DMS79 (cell line): Measurements from ENCODE around the gene C20orf173.
"Not testable (repeated sequence)": the region's sequence is repeated elsewhere in the genome, so short reads cannot be mapped to it uniquely, and the experiment has no call there.

Source experiments
- DNase-seq: peaks from one replicate; lab custom pipeline; 2025; lab: John Stamatoyannopoulos, UW

C20orf173 gene, protein sequence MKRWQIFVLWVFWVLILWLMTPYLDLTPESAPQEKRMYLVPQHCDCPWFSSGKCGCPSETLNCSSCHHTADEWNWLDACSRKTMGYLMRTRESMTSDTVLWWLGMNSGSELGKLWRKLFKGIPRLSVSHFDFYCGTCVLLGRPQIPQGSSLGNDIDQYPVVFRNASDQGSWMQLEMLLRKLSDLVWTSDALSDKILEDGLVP

DNA sequence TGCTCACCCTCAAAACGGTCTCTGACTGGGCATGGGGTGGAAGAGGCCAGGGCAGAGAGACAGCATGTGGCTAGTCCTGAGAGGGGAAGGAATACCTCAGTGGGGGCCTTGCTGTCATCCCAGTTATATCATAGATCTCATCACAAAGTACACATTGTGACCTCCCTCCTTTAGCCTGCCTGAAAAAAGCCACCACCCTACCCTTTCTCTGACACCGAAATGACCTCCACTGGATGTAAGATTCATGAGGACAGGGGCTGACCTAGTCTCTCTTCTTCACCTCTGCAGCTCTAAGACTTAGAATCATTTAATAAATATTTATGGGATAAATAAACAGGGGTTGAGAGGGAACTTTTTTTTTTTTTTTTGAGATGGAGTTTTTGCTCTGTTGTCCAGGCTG is at the start of gene C20orf173:
Gene C20orf173, minus strand, starts transcription at position 101 of the 400 bp plus-strand sequence. CDS start 279 bp downstream, outside the sequence.
- DNase-seq: no peak

DNA sequence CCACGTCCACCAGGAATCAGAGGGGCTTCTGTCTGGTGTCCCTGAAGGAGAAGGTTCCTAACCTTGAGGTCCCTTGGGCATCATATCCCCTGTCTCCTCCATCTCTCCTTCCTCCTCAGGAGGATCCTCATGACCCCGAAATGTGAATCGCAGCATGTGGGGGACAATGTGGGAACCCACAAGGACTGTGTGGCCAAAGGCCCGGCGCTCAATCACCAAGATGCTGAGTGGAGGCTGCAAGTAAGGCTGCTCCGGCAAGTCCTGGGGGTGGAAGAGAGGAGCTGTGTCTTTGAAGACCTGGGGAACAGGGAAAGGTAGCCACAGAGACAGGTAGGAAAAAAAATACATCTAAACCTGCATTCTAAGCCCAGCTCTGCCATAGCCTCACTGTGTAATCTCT is 49.7 kb upstream of the C20orf173 start:
- DNase-seq: no peak

DNA sequence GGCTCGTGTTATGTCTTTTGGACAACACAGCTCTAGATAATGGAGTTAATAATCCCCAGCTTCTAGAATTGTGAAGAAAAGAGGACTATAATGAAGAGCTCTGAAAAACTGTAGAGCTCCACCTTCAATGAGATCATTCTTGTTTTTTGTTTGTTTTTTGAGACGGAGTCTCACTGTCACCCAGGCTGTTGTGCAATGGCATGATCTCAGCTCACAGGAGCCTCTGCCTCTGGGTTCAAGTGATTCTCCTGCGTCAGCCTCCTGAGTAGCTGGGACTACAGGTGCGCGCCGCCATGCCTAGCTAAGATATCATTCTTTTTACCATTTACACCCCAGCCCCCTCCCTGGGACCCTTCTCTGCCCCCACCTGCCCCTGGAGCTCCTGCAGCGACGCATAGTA is 49.0 kb upstream of the C20orf173 start:
- DNase-seq: no peak

DNA sequence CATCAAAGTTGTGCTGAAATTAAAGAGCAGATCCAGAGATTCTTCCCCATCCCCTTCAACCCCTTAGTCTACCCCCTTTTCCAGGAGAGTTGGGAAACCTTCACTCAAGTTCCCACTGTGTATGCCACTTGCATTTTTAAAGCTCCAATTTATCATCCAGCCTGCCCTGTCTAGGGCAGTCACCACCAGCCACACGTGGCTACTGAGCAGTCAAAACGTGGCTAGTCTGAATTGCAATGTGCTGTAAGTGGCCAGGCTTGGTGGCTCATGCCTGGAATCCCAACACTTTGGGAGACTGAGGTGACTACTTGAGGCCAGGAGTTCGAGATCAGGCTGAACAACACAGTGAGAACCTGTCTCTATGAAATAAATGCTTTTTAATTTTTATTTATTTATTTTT is 47.4 kb upstream of the C20orf173 start:
- no peak for DNase-seq

DNA sequence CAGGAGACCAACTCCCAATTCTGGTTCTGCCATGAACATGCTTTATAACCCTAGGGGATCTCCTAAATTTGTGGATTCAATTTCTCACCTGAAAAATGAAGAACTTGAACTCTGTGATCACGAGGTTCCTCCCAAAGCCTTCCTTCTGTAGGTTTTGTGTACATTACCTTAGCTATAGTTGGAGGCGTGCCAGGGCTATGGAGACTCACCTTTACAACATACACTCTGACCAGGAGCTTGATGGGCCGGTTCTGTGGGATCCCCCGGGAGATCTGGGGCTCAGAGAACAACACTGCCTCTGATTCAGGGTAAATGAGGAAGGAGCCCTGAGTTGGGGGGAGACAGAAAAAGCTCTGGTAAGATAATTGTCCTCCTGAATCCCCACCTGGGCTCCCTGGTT is 46.5 kb upstream of the C20orf173 start:
- no peak for DNase-seq

DNA sequence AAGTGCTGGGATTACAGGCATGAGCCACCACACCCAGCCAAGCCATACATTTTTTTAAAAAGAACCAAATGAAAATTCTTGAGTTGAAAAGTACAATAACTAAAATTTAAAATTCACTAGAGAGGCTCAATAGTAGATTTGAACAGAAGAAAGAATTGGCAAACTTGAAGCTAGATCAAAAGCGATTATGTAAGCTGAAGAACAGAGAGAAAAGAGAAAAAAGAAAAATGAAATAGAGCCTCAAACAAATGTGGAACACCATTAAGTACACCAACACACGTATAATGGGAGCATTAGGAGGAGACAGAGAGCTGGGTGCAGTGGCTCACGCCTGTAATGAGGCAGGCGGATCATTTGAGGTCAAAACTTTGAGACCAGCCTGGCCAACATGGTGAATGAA is 43.4 kb upstream of the C20orf173 start:
- DNase-seq: no peak

DNA sequence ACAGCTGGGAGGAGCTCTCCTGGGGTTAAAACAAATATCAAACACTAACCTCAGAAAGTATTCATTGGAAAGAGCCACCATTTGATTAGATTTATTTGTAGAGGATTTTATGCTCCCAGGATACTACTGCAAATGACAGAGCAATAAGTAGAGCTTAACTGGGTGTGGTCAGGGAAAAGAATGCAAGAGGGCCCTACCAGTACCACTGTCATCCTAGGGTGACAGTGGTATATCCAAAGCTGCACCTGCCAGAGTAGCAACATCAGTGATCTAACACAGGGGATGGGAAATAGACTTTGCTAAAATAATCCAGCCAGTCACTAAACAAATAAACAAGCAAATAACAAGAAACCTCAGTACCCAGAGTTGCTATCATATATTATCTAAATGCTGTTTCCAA is 42.1 kb upstream of the C20orf173 start:
- no peak for DNase-seq

DNA sequence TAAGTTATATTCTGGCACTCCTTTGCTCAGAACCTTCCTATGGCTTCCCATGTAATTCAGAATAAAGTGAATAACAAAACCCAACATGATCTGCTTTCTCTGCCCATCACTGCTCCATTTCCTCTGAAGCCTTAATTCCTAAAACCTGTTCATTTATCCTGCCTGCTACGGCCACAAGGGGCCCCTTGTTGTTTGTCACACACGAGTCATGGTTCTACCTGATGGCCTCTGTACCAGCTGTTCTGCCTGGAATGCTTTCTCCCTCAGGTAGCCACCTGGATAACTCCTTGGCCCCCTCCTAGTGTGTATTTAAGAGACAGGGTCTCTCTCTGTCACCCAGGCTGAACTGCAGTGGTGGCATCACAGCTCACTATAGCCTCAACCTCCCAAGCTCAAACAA is 39.2 kb upstream of the C20orf173 start:
- DNase-seq: no peak

DNA sequence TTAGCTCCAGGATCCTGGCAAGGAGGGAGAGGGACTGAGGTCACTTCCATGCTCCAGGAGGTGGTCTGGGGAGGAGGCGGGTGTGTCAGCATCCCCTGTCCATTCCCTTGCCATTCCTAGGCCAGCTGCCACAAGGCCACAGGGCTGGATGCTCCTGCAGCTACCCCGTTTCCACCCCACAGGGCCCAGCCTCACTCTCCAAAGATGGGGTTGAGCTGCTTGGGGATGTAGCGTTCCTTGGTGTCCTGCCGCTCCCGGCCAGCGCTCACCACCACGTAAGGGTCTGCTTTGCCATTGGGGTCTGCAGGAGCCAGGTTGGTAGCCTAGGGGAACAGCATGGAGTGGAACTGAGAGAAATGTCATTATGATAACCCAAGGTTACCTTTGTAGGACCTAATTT is 35.5 kb upstream of the C20orf173 start:
- DNase-seq: no peak

DNA sequence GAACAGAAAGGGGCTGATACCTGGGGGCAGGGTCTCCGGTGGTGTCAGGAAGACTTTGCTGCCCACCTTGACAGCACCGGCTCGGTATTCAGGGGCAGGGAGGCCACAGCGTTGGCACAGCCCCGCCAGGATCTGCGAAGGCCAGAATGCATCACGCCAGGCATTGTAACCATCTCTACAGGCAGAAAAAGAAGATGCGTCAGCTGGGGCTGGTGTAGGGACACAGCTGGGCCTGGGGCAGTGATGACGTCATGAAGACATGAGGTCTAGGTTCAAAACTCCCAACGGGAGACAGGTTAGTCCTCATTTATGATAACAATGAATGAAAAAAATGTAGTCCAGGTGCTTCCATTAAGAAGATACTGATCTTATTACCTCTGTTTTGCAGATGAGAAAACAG is 34.4 kb upstream of the C20orf173 start:
- DNase-seq: no peak

DNA sequence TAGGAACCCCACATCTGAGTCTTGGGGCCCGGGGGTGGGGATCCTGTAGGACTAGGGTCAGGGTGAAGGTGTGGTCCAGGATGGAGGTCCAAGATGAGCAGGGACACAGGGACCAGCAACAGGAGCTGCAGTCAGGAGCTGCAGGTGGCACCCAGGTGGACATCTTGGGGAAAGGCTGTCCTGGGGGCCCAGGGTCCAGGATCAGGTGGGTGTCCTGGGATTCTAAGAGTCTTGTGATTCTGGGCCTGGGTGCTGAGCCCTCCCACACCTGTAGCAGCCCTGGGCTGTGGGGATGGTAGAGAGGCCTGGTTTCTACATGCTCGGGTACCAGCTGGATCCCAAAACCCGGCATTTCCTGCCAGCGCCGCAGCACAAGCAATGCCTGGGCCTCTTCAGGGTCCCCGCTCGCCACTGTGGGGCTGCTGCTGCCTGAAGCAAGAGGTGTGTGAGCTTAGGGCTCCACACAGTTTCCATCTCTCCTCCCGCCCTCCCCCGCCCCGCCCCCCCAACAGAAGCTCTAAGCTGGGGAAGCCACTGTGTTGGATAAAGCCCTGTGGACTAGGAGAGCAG is 33.2 kb upstream of the C20orf173 start:
- DNase-seq: no peak

DNA sequence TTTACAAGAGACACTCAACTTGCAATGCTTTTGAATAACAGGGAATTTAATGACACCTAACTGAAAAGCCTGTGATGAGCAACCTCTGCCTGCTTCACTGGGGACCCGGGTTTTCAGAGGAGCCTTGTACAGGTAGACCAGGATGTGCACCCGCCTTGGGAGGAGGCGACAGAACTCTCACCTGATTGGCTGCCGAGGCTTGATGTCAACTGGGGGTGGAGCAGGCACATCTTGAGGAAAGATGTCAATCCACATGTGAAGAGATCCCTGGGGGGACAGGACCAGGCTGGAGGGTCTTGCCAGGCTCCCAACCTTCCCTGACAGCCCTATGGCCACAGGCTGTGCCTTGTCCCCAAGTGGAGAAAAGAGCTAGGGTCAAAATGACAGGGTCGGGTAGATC is 32.2 kb upstream of the C20orf173 start:
- no peak for DNase-seq

DNA sequence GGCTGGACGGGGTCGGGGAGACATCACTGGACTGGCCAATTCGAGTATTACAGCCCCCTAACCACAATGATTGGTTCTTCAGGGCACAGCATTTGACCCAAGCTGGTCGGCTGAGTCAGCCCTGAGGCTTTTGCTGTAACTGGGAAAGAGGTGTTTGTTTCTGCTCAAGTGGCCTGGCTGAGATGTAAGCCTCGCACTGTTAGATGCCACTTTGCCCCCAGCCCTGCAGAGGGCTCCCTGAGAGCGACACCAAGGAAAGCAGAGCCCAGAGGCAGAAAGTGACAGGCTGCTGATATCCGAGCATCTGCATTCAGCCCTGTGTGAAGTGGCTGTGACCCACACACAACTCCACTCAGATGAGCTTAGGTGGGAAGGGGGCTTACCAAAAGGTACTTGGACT is 31.8 kb upstream of the C20orf173 start:
- peak; percentile 63 for DNase-seq

DNA sequence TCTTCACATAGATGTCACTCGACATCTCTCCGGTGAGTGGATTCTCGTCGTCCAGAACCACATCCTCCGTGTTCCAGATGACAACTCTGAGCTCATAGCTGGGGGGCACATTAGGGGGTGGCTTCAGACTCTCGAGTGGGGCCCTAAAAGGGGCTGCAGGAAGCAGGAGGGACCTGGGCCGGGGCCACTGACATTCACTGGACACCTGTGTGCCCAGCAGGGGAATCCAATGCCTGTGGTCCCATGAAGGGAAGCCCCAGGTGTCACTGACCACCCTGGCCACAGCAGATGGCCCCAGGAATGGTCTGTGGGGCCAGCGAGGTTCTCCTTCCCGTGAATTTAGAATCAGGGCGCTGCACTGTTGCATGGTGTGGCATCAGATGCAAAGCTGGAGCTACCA is 31.1 kb upstream of the C20orf173 start:
- DNase-seq: no peak

DNA sequence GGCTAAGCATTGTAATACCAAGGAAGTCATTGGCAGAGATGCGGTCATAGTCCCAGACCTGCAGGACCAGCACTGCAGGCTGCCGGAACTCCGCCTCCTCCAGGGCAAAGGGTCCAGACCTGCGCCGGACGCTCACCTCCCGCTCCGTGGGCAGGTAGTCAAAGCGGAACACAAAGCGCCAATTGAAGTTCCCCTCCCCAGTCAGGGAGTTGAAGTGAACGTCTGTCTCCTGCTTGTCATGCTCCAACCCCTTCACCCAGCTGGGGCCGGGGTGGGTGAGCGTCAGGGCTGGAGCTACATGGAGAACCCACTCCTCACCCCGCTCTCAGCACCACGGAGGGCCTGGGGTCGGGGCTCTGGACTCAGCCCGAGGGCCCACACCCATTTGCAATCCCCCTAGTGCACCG is 30.7 kb upstream of the C20orf173 start:
- DNase-seq: no peak

DNA sequence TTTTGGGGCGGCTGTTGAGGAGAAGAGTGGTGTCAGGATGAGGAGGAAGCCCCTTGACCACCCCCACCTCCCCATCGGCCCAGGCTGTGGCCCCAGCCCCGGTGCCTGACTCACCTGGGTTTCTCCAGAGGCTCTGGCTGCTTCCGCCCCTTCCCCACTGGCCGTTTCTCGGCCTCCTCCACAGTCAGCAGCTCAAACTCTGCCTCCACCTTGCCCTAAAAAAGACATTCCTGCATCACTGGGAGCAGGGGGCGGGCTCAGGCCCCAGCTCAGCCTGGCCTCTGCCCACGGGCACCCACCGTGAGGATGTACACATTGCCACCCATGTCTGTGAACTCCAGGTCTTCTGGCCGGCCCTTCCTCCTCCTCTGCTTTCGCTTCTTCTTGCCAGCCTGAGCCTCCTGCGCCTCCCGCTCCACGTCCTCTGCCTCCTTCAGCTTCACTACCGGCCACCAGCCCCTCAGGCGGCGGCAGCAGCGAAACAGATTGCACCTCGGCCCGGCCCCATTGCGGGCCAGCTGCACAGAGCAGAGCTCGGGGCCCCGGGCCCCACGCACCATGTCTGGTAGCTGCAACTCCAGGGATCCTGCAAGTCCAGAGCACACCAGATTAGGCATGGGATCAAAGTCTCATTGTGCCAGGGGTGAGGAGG is 29.7 kb upstream of the C20orf173 start:
- no peak for DNase-seq

DNA sequence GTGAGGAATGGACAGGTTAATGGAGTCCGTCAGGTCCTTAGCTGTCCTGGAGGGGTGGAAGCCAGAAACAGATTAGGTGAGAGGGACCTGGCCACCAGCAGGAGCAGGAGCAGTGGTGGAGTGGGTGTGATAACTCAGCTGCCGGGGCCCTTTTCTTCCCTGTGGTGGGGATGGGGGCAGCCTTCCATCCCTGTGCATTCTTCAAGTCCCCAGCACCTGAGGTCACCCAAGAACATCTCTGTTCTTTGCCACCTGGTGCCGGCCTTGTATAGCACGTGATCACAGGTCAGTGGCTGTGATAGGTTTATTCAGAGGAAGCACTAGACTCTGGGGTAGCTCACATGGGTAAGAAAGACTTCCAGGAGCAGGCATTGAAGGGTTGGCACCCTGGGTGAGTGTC is 29.0 kb upstream of the C20orf173 start:
- no peak for DNase-seq

DNA sequence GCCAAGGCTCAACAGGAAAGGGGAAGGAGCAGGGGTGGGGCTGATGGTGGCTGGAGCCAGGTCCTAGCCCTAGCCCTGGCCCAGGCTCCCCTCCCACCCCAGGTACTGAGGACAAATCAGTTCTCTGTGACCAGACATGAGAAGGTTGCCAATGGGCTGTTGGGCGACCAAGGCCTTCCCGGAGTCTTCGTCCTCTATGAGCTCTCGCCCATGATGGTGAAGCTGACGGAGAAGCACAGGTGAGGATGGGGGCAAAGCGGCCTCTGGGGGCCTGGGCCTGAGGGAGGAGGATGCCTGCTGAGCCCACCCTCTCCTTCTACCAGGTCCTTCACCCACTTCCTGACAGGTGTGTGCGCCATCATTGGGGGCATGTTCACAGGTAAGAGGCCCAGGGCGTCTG is 27.4 kb upstream of the C20orf173 start:
- no peak for DNase-seq

DNA sequence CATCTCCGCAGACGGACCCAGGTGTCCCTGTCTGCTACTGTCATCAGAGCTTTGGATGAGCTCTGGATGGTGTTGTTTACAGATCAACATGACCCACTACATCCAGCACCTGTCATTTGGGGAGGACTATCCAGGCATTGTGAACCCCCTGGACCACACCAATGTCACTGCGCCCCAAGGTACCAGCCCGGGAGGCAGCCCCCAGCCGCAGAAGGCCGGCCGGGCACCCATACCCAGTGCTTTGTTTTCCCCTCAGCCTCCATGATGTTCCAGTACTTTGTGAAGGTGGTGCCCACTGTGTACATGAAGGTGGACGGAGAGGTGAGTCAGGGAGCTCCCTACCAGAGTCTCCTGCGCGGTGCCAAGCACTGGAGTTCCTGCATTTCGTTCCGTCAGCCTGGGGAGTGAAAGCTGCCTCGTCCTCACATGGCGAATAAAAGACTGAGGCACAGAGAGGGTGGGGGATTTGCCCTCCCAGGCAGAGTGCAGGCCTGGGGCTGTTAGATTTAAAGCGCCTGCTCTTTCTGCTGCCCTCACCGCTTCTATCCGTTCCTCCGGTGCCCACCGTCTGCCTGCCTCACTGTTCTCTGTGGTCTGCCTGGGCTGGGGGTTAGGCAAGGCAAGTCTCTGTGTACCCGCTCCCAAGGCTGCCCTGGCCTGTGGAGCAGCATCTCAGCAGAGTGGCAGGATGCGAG is 26.6 kb upstream of the C20orf173 start:
- DNase-seq: no peak

DNA sequence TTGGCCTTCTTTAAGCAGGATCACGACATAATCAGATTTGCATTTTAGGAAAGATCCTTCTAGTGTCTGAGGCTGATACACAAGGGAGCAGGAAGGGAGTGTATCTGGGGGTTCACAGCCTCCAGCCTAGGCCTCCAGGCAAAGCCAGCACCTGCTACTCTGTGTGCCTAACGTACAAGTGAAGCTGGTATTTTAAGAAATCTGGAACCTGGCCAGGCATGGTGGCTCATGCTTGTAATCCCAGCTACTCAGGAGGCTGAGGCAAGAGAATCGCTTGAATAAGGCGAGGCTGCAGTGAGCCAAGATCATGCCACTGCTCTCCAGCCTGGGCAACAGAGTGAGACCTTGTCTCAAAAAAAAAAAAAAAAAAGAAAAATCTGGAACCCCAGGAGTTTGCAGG is 26.0 kb upstream of the C20orf173 start:
- not testable (repeated sequence) for DNase-seq

DNA sequence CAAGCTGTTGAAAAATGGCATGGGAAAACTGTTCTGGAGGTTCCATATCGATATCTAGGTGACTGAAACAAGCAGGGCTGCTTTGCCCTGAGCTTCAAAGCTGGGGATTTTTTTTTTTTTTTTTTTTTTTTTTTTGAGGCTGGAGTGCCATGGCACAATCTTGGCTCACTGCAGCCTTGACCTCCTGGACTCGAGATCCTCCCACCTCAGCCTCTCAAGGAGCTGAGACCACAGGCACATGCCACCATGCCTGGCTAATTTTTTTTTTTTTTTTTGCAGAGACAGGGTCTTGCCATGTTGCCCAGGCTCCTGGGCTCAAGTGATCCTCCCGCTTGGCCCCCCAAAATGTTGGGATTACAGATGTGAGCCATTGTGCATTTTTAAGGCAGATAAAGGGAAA is 23.5 kb upstream of the C20orf173 start:
- DNase-seq: no peak

DNA sequence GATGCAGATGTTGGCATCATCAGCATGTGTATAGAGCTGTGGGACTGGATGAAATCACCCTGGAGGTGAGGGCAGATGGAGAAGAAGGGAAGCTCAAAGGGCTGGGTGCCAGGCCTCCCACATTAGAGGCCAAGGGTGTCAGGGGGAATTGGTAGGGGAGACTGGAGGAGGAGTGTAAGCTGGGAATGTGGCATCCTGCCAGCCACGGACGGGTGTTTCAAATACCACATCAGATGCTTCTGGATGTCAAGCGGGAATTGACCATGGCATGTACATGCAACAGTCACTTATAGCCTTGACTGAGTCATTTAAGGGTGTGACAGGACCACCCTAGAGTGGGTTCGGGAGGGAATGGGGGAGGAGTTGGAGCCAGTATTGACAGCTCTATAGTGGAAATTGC is 22.1 kb upstream of the C20orf173 start:
- no peak for DNase-seq

DNA sequence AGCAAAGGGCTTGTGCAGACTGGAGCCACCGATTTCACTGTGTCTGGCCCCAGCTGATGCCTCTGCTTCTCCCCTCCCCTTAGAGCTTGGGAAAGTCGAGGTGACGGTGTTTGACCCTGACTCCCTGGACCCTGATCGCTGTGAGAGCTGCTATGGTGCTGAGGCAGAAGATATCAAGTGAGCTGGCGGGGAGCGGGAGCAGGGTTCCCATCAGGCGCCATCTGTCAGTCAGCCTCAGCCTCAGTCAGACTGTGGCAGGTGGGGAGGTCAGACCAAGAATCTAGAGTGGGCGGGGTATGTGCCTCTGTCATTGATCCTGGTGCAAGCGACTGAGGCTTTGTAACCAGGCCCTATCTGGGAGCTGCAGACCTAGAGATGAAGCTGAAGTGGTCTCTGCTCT is 17.9 kb upstream of the C20orf173 start:
- no peak for DNase-seq
